Astrocyte (in vitro differentiated cells and primary cell): Measurements from ENCODE around the gene CES5A. TPM values are rescaled to one million over a fixed set of nuclear protein-coding genes. Genes with fewer than 3 reads are reported as not detected.
"Not testable (repeated sequence)": the region's sequence is repeated elsewhere in the genome, so short reads cannot be mapped to it uniquely, and the experiment has no call there.

Experiments
- DNase-seq: peaks from one replicate; pipeline ENCODE4 v3.0.0-alpha.2; 2010; ENCODE audit warnings: low read depth
- FAIRE-seq: peaks from 2 replicates; lab custom pipeline; 2011; peaks lifted over from hg19 to GRCh38; lab: Jason Lieb, UNC
- H2AFZ ChIP-seq: 2 replicates; pipeline ENCODE4 v1.6.0; 2012; ENCODE audit warnings: low read depth, low read length, inconsistent platforms
- H3K27ac ChIP-seq: 2 replicates; pipeline ENCODE4 v1.5.1; 2011; ENCODE audit warnings: low read depth, low read length, inconsistent platforms
- H3K27me3 ChIP-seq: 2 replicates; pipeline ENCODE4 v1.6.0; 2011; ENCODE audit warnings: low read length, inconsistent platforms; ENCODE audit not compliant: insufficient read depth
- H3K36me3 ChIP-seq: 2 replicates; pipeline ENCODE4 v1.5.1; 2011; ENCODE audit warnings: low read length, inconsistent platforms; ENCODE audit not compliant: insufficient read depth
- H3K4me1 ChIP-seq: 2 replicates; pipeline ENCODE4 v1.5.1; 2011; ENCODE audit warnings: low read length, inconsistent platforms; ENCODE audit not compliant: insufficient read depth
- H3K4me2 ChIP-seq: 2 replicates; pipeline ENCODE4 v1.6.0; 2012; ENCODE audit warnings: low read length, inconsistent platforms
- H3K4me3 ChIP-seq: 2 replicates; pipeline ENCODE4 v1.5.1; 2011; ENCODE audit warnings: low read depth, mild to moderate bottlenecking, low read length, inconsistent platforms; ENCODE audit not compliant: insufficient read depth
- H3K79me2 ChIP-seq: 2 replicates; pipeline ENCODE4 v1.6.0; 2012; ENCODE audit warnings: mild to moderate bottlenecking, low read length, inconsistent platforms; ENCODE audit not compliant: insufficient read depth
- H3K9ac ChIP-seq: 2 replicates; pipeline ENCODE4 v1.6.0; 2012; ENCODE audit warnings: mild to moderate bottlenecking, low read length, inconsistent platforms
- H3K9me3 ChIP-seq: 2 replicates; pipeline ENCODE4 v1.5.1; 2012; ENCODE audit warnings: low read depth, mild to moderate bottlenecking, low read length, inconsistent platforms; ENCODE audit not compliant: insufficient read depth
- H4K20me1 ChIP-seq: 2 replicates; pipeline ENCODE4 v1.6.0; 2012; ENCODE audit warnings: low read length, inconsistent platforms; ENCODE audit not compliant: insufficient read depth
- H3K27ac Mint-ChIP-seq: one replicate; pipeline ENCODE4 v1.8.0; 2021; ENCODE audit warnings: mild to moderate bottlenecking, mixed read lengths; ENCODE audit not compliant: unreplicated experiment
- H3K27me3 Mint-ChIP-seq: one replicate; pipeline ENCODE4 v1.8.0; 2021; ENCODE audit warnings: low read depth, mixed read lengths; ENCODE audit not compliant: unreplicated experiment
- H3K36me3 Mint-ChIP-seq: one replicate; pipeline ENCODE4 v1.8.0; 2021; ENCODE audit warnings: low read depth, mixed read lengths; ENCODE audit not compliant: unreplicated experiment
- H3K4me1 Mint-ChIP-seq: one replicate; pipeline ENCODE4 v1.8.0; 2021; ENCODE audit warnings: low read depth, mixed read lengths; ENCODE audit not compliant: unreplicated experiment
- H3K4me3 Mint-ChIP-seq: one replicate; pipeline ENCODE4 v1.8.0; 2021; ENCODE audit warnings: mild to moderate bottlenecking, moderate library complexity, mixed read lengths; ENCODE audit not compliant: unreplicated experiment
- H3K9me3 Mint-ChIP-seq: one replicate; pipeline ENCODE4 v1.8.0; 2021; ENCODE audit warnings: mild to moderate bottlenecking, mixed read lengths; ENCODE audit not compliant: unreplicated experiment
- CTCF ChIP-seq: IDR thresholded peaks from 2 replicates; pipeline ENCODE4 v1.5.1; 2011; ENCODE audit warnings: low read depth, mild to moderate bottlenecking, inconsistent platforms, low read length, moderate library complexity; ENCODE audit not compliant: insufficient read depth
- EZH2 ChIP-seq: IDR thresholded peaks from 2 replicates; pipeline ENCODE4 v1.6.1; 2012; ENCODE audit warnings: mild to moderate bottlenecking, low read length, inconsistent platforms; ENCODE audit not compliant: insufficient read depth
- total RNA-seq: library from RNA; stranded (reverse); gene quantifications from 2 replicates; pipeline ENCODE4 v1.2.1, GENCODE V29; 2021

The CES5A gene
- total RNA-seq, 1 donor from 2014 or later: not detected

DNA sequence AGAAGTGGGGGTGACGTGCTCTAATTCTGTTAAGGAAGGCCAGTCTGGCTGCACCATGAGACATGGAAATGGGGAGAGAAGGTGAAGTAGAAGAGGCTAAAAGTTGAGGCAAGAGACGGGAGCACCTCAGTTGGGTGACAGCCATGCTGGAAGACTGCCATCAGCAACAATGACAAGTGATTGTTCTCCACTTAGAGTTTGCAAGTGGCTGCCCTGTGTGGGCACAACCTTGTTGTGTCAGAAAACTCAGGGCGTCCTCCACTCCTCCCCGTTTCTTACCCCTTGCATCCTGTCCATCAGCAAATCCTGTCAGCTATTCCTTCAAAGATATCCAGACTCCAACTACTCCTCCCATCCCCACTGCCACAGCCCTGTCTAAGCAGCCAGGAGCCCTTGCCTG lies 59.9 kb downstream of the CES5A start:
- H3K4me1 ChIP-seq: no peaks in the 10 kb centered on the region
- H4K20me1 ChIP-seq: no peaks in the 10 kb centered on the region
- Mint-ChIP-seq H3K27me3 (peaks cover 70% of the 10 kb centered on the region), H3K36me3 (no peaks in the 10 kb centered on the region), H3K9me3 (no peaks in the 10 kb centered on the region), H3K27ac (no peak overlapping the region), H3K4me3 (no peak overlapping the region), H3K4me1 (no peaks in the 10 kb centered on the region)
- no peak overlapping the region for H3K4me2 ChIP-seq
- H3K36me3 ChIP-seq: no peaks in the 10 kb centered on the region
- H3K4me3 ChIP-seq: no peak overlapping the region
- H3K9me3 ChIP-seq: no peaks in the 10 kb centered on the region
- H2AFZ ChIP-seq: no peak overlapping the region
- no peak overlapping the region for H3K9ac ChIP-seq
- no peak overlapping the region for H3K27ac ChIP-seq
- TF ChIP-seq CTCF (no peak), EZH2 (no peak)
- no peaks in the 10 kb centered on the region for H3K27me3 ChIP-seq
- no peaks in the 10 kb centered on the region for H3K79me2 ChIP-seq
- DNase-seq (no peak), FAIRE-seq (no peak)

DNA sequence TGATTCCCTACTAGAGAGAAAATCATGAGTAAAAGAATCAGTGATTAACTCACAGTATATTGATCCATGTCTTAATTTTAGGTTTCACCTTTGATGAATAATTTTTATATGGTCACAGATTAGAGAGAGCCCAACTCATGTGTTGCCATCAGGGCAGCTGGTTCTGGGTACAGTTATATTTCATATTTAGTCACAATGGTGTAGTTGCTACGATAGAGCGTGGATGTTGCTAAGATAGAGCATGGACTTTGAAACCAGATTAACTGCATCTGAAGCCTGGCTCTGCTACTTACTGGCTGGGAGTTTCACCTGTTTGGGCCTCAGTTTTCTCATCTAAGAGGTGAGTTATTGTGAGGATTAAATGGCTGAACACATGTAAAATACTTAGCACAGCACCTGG lies 61.0 kb downstream of the CES5A start:
- H3K4me3 Mint-ChIP-seq, H3K36me3 Mint-ChIP-seq, H3K9me3 ChIP-seq, H3K27ac Mint-ChIP-seq, H3K4me2 ChIP-seq, H3K4me1 Mint-ChIP-seq, H3K27ac ChIP-seq, H3K36me3 ChIP-seq, FAIRE-seq, H3K79me2 ChIP-seq, H3K9ac ChIP-seq, H4K20me1 ChIP-seq, H3K4me3 ChIP-seq, H2AFZ ChIP-seq, H3K4me1 ChIP-seq, H3K27me3 ChIP-seq, H3K9me3 Mint-ChIP-seq, DNase-seq: not testable (repeated sequence)
- peaks cover 67% of the 10 kb centered on the region for H3K27me3 Mint-ChIP-seq

- not testable (repeated sequence) for H3K79me2 ChIP-seq, H3K36me3 Mint-ChIP-seq, H3K9ac ChIP-seq, H3K4me2 ChIP-seq, H3K4me3 Mint-ChIP-seq, H3K27ac ChIP-seq, DNase-seq, FAIRE-seq, H3K27ac Mint-ChIP-seq, H4K20me1 ChIP-seq, H2AFZ ChIP-seq, H3K9me3 Mint-ChIP-seq, H3K4me1 Mint-ChIP-seq, H3K9me3 ChIP-seq, H3K4me1 ChIP-seq, H3K27me3 ChIP-seq, H3K36me3 ChIP-seq, H3K4me3 ChIP-seq
- peaks cover 66% of the 10 kb centered on the region for H3K27me3 Mint-ChIP-seq
These were observed 61.4 kb downstream of the CES5A start for GRCh38 chr16:55813730-55814129.

- Histone ChIP-seq H3K4me1 (no peaks in the 10 kb centered on the region), H2AFZ (no peak overlapping the region), H3K27me3 (no peaks in the 10 kb centered on the region), H3K9me3 (no peaks in the 10 kb centered on the region), H3K4me3 (no peak overlapping the region), H3K36me3 (no peaks in the 10 kb centered on the region), H3K9ac (no peak overlapping the region), H3K79me2 (no peaks in the 10 kb centered on the region), H3K4me2 (no peak overlapping the region), H4K20me1 (no peaks in the 10 kb centered on the region), H3K27ac (no peak overlapping the region)
- peaks cover 61% of the 10 kb centered on the region for H3K27me3 Mint-ChIP-seq
- FAIRE-seq: no peak
- H3K4me1 Mint-ChIP-seq: no peaks in the 10 kb centered on the region
- DNase-seq: no peak
- no peak overlapping the region for H3K27ac Mint-ChIP-seq
- H3K4me3 Mint-ChIP-seq: no peak overlapping the region
- H3K36me3 Mint-ChIP-seq: no peaks in the 10 kb centered on the region
- TF ChIP-seq EZH2 (no peak), CTCF (no peak)
- H3K9me3 Mint-ChIP-seq: no peaks in the 10 kb centered on the region
These were observed 62.2 kb downstream of the CES5A start for GRCh38 chr16:55812951-55813350.
